Vagina (tissue), 2 donors: ENCODE measurements around the gene FSTL5.

Experiments used
- CTCF ChIP-seq, 3 experiments: fragments of 450-650 bp in 2 of 3; fragments of 200-600 bp in 1 of 3; sonication (generic) in 1 of 3; IDR thresholded peaks; one replicate each; pipeline ENCODE4 v1.5.1; 2017 to 2019; ENCODE audit warnings: antibody characterized with exemption in 3 of 3, mild to moderate bottlenecking in 2 of 3, moderate library complexity in 2 of 3
- POLR2A ChIP-seq, 2 donors: fragments of 450-650 bp; IDR thresholded peaks; one replicate each; pipeline ENCODE4 v1.6.1; 2017; ENCODE audit warnings: antibody characterized with exemption in 2 of 2, mild to moderate bottlenecking in 2 of 2, moderate library complexity in 2 of 2

GRCh38 chr4:161573836-161574235, 590.0 kb downstream of the FSTL5 start:
- TF ChIP-seq POLR2A (IDR thresholded peaks at IDR 0.05) (no peak), CTCF (IDR thresholded peaks at IDR 0.05) (no peak)
